HEK293T (cell line): Measurements from ENCODE around the gene RAB26.

Experiments
- ARNT ChIP-seq: fragments of 450-650 bp; IDR thresholded peaks from 2 replicates; pipeline ENCODE4 v1.6.1; 2017; ENCODE audit warnings: mild to moderate bottlenecking
- BHLHE40 ChIP-seq: fragments of 450-650 bp; IDR thresholded peaks from 2 replicates; pipeline ENCODE4 v1.6.1; 2016; ENCODE audit warnings: mild to moderate bottlenecking, moderate library complexity, borderline replicate concordance
- CTBP1 ChIP-seq: fragments of 450-650 bp; IDR thresholded peaks from 2 replicates; pipeline ENCODE4 v1.6.1; 2016; ENCODE audit warnings: borderline replicate concordance
- ELF4 ChIP-seq: fragments of 450-650 bp; IDR thresholded peaks from 2 replicates; pipeline ENCODE4 v1.6.1; 2017; ENCODE audit warnings: antibody characterized with exemption
- FOXA1 ChIP-seq: fragments of 450-650 bp; IDR thresholded peaks from 2 replicates; pipeline ENCODE4 v1.6.1; 2016; ENCODE audit warnings: mild to moderate bottlenecking
- FOXK2 ChIP-seq: fragments of 450-650 bp; IDR thresholded peaks from 2 replicates; pipeline ENCODE4 v1.6.1; 2016; ENCODE audit warnings: mild to moderate bottlenecking
- FOXM1 ChIP-seq: fragments of 450-650 bp; IDR thresholded peaks from 2 replicates; pipeline ENCODE4 v1.6.1; 2017; ENCODE audit warnings: mild to moderate bottlenecking, borderline replicate concordance
- HDGF ChIP-seq: fragments of 450-650 bp; IDR thresholded peaks from 2 replicates; pipeline ENCODE4 v1.6.1; 2017; ENCODE audit warnings: antibody characterized with exemption, borderline replicate concordance
- L3MBTL2 ChIP-seq: fragments of 450-650 bp; conservative IDR thresholded peaks from 2 replicates; pipeline ENCODE4 v1.6.1; 2016; ENCODE audit warnings: mild to moderate bottlenecking
- LEF1 ChIP-seq: fragments of 450-650 bp; IDR thresholded peaks from 2 replicates; pipeline ENCODE4 v1.6.1; 2017; ENCODE audit warnings: mild to moderate bottlenecking, borderline replicate concordance
- SP1 ChIP-seq: fragments of 450-650 bp; IDR thresholded peaks from 2 replicates; pipeline ENCODE4 v1.6.1; 2017
- TARDBP ChIP-seq: fragments of 450-650 bp; IDR thresholded peaks from 2 replicates; pipeline ENCODE4 v1.6.1; 2016
- ZNF384 ChIP-seq: fragments of 450-650 bp; IDR thresholded peaks from 2 replicates; pipeline ENCODE4 v1.6.1; 2016
- TF ChIP-seq, protein P1 (sequence below): fragments of 450-650 bp; IDR thresholded peaks from 2 replicates; pipeline ENCODE4 v1.6.1; 2016

DNA sequence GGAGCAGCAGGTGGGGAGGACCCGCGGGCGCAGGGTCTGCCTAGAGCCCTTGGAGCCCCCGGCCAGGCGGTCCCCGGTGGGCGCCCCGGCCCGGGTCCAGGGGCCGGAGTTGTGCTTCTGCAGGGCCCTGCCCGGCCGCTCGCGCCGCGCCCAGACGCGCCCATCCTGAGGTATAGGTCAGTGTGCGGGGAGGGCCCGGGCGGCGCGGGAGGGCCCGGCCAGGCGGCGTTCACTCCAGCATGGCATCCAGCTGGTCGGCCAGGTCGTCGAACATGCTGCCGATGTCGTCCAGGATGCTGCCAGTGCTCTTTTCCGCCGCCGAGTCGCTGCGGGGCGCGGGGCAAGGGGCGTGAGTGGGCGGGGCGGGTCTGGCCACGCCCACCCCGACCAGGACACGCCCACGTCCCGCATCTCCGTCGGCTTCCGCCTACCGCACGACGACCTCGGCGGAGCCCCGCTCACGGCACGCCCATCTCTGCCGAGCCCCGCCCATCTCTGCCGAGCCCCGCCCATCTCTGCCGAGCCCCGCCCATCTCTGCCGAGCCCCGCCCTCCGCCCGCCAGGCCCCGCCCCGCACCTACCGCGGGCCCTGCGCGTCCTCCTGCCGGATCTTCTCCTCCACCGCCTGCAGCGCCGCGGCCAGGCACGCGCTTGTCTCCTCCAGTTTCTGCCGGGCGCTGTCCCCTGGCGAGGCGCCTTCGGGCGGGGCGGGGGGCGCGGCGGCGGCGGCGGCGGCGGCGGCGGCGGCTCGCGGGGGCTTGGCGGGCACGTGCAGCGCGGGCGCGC is 30.1 kb downstream of the RAB26 start:
- TF ChIP-seq L3MBTL2, result no peak
- TF ChIP-seq SP1, result peak; percentile 68; the same call in 1 of the 2 replicates
- no peak for TF ChIP-seq FOXA1
- TF ChIP-seq TARDBP, result no peak
- no peak for TF ChIP-seq BHLHE40
- TF ChIP-seq ELF4, result no peak
- TF ChIP-seq FOXM1, result no peak
- TF ChIP-seq FOXK2, result no peak
- peak; percentile 50; the same call in 1 of the 2 replicates for TF ChIP-seq HDGF
- no peak for TF ChIP-seq CTBP1
- no peak for TF ChIP-seq ZNF384
- TF ChIP-seq, protein P1, sequence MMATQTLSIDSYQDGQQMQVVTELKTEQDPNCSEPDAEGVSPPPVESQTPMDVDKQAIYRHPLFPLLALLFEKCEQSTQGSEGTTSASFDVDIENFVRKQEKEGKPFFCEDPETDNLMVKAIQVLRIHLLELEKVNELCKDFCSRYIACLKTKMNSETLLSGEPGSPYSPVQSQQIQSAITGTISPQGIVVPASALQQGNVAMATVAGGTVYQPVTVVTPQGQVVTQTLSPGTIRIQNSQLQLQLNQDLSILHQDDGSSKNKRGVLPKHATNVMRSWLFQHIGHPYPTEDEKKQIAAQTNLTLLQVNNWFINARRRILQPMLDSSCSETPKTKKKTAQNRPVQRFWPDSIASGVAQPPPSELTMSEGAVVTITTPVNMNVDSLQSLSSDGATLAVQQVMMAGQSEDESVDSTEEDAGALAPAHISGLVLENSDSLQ, result peak; percentile 33; the same call in 1 of the 2 replicates
- TF ChIP-seq LEF1, result no peak
- no peak for TF ChIP-seq ARNT
